DOHH2 (cell line): Measurements from ENCODE around the gene PML.

ENCODE experiments used
- EZH2phosphoT487 ChIP-seq: fragments of 200-600 bp; sonication (generic); IDR thresholded peaks from 2 replicates; pipeline ENCODE4 v1.6.1; 2017; ENCODE audit warnings: borderline replicate concordance, mild to moderate bottlenecking, antibody characterized with exemption, low read length, moderate library complexity, mixed read lengths
- TF ChIP-seq, protein P1 (sequence below): fragments of 200-600 bp; sonication (generic); IDR thresholded peaks from one replicate; pipeline ENCODE4 v1.5.1; 2014; ENCODE audit warnings: antibody characterized with exemption, mild to moderate bottlenecking, low read depth, low read length; ENCODE audit not compliant: poor library complexity, severe bottlenecking

DNA sequence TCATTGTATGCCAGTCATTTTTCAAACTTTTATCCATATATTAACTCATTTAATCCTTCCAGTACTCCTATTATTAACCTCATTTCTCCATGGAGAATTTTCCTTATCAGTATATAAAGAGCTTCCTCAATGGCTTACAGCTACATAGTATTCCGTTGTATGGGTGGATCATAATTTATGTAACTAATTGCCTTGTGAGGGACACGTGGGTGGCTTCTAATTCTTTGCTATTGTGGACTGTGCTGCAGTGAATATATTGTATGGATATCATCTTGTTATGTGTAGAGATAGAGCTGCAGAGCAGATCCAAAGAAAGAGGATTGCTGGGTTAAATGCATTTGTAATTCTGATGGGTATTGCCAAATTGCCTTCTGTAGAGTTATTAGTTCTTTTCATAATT lies 25.2 kb downstream of the PML start:
- TF ChIP-seq, protein P1, sequence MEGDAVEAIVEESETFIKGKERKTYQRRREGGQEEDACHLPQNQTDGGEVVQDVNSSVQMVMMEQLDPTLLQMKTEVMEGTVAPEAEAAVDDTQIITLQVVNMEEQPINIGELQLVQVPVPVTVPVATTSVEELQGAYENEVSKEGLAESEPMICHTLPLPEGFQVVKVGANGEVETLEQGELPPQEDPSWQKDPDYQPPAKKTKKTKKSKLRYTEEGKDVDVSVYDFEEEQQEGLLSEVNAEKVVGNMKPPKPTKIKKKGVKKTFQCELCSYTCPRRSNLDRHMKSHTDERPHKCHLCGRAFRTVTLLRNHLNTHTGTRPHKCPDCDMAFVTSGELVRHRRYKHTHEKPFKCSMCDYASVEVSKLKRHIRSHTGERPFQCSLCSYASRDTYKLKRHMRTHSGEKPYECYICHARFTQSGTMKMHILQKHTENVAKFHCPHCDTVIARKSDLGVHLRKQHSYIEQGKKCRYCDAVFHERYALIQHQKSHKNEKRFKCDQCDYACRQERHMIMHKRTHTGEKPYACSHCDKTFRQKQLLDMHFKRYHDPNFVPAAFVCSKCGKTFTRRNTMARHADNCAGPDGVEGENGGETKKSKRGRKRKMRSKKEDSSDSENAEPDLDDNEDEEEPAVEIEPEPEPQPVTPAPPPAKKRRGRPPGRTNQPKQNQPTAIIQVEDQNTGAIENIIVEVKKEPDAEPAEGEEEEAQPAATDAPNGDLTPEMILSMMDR, result no peak
- TF ChIP-seq EZH2phosphoT487, result no peak
